HG03025 (cell line): ENCODE data around the gene CCDC134.

Experiments used
- ATAC-seq: cut with Tn5 transposase; IDR thresholded peaks from one replicate; pipeline ENCODE4 v1.9.1; 2021; ENCODE audit warnings: mild to moderate bottlenecking, moderate library complexity; ENCODE audit not compliant: unreplicated experiment, low FRiP score

The CCDC134 gene

GRCh38 chr22:41782316-41782715 lies 18.2 kb upstream of the CCDC134 start:
- ATAC-seq = no peak

DNA sequence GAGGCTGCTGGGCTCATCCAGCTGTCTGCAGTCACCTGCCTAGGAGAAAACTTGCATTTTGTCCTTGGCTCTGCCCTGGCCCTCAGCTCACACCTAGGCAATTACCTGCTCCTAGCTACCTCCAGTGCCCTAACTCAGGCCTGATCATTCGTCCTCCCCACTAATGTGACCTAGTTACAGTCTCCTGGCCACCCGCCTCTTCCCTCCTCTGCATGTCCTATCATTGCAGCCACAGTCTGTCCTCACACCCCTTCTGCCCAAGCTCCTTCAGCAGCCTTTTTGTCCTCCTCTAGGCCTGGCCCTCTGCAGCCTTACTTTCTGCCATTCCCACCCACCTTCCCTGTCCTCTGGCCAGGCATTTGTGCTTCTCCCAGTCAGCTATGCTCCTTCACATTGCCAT lies 17.7 kb upstream of the CCDC134 start:
- ATAC-seq = no peak

DNA sequence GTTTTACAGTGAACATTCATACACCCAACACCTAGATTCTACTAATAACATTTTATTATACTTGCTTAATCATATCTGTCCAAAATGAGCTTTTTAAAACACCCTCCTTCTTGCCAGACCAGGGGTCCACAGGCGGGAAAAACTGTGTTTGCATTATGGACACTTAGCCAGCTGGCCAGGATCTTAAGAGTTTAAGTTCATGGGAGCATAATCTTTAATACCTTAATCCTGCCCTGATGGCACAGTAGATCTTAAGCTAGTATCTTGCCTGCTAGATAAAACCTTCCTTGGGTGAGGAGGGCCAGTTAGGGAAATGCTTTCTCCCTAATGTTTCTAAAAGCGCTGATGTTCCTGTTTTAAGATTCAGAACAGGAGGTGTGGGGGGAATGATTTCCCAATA lies 13.1 kb upstream of the CCDC134 start:
- no peak for ATAC-seq

DNA sequence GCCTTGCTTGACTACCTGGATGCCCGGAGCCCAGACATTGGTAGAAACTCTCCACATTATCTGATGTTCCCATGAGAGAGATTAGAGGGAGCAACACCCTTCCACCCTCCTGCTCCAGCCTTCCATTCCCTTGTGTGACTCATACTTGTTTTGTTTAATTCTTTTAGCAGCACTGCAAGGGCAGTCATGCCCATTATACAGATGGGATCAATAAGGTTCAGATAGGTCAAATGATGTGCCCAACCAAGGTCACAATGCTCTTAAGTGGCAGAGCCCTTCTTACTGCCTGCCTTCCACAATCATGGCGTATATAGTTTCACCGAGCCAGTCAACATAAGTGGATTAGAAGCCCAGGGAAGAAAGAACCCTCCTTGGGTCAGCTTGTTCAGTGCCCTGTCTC lies 6.6 kb upstream of the CCDC134 start:
- ATAC-seq = no peak

- no peak for ATAC-seq
These were observed 1.7 kb upstream of the CCDC134 start for GRCh38 chr22:41798736-41799135.

GRCh38 chr22:41799486-41800347 lies 762 bp upstream of the CCDC134 start:
- ATAC-seq = peak; percentile 32

- ATAC-seq = no peak
These were observed 804 bp downstream of the CCDC134 start for GRCh38 chr22:41801147-41801819.

DNA sequence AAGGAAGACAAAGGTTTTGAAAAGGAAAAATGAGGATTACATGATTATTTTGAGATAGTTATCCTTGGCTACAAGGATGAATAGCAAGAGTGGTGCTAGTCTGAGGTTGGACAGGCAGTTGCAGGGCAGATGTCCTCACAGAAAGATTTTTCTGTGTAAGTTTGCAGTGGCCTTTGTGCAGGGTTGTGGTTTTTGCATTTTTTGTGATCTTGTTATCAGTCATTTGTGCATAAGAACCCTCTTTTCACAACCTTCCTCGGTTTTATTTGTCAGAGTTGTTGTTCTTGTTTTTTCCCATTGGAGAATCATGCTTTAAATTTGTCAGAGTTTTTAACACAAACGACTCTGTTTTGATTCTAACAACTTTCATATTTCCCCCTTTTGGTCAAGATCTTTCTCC lies 1.4 kb downstream of the CCDC134 start:
- no peak for ATAC-seq

DNA sequence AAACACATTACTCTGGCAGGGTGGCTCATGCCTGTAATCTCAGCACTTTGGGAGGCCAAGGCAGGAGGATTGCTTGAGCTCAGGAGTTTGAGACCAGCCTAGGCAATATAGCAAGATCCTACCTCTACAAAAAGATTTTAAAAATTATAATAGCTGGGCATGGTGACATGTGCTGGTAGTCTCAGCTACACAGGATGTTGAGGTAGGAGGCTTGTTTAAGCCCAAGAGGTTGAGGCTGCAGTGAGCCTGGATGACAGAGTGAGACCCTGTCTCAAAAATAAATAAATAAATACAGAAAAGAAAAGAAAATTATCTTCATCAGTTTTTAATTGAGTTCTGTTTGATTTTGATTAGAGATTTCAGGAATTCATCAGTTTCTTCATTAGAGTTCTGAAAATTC lies 5.2 kb downstream of the CCDC134 start:
- ATAC-seq = no peak

GRCh38 chr22:41808400-41808799 lies 7.9 kb downstream of the CCDC134 start:
- no peak for ATAC-seq

DNA sequence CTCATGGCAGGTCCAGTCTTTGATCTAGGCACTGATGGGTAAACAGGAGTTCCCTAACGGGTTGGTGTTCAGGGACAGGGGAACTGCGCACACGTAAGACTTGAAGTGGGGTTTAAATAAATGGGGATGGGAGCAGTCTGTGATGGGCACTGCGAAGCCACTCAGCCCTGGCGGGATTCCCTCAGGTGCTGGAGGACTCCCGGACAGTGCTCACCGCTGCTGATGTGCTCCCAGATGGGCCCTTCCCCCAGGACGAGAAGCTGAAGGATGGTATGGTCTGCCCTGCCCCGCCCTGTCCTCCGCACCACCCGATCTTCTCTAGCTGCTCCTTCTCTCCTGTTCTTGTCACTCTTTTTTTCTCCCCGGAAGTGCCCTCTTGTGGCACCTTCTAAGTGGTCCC lies 9.5 kb downstream of the CCDC134 start:
- ATAC-seq = no peak

GRCh38 chr22:41812805-41813545 lies 12.5 kb downstream of the CCDC134 start:
- ATAC-seq = no peak

DNA sequence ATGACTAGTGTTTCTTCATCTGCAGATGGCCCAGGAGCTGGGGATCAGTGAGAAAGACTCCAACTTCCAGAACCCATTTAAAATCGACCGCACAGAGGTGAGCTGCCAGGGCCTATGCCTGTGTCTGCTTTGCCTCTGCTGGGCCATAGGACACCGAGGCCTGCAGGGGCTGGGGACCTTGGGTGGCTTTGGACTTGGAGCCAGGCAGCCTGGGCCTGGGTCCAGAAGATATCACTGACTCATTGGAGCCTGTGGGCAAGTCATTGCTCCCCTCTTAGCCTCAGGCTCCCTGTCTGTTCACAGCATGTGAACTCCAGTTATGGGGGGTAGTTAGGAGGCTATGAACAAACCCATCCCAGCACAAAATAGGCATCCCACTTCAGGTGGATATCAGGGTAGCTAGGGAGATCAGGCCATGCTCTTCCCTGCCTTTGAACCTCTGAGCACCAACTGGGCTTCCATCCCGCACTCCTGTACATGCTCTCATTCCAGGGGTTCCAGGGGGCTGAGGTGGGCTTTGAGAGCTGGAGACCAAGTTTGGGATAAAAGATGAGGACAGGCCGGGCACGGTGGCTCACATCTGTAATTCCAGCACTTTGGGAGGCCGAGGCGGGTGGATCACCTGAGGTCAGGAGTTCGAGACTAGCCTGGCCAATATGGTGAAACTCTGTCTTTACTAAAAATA lies 13.4 kb downstream of the CCDC134 start:
- ATAC-seq = no peak

GRCh38 chr22:41815716-41816115 lies 15.2 kb downstream of the CCDC134 start:
- ATAC-seq = no peak

DNA sequence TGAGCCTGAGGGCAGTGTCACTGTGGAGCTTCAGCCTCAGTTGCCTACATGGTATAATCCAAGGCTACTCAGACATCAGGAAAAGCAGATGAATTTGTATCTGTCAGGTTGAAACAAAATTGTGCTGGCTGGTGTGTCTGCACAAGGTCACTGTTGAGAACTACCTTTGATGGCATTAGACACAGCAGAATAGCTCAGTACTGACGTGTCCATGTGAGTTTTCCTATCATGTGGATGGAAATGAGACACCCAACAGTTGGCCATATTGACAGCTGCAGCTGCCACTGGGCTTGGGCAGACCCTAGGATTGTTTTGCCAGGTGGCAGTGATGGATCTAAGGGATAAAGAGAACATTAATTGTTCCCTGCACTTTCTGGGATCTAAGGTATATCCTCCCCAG lies 15.8 kb downstream of the CCDC134 start:
- no peak for ATAC-seq

DNA sequence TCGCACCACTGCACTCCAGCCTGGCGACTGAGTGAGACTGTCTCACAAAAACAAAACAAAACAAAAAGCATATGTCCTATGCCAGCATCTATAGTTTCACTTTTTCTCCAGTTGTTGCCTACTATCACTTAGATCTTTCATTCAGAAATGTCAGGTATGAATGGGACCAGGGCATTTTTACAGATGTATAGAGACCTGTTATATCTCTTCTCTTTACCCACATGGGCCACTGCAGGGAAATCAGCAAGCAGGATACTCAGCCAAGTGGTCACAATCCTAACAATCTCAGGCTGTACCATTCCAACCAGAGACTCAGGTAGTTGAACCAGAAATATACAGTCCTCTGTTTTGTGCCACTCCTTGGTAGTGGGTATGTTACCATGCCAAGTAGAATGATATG lies 16.4 kb downstream of the CCDC134 start:
- ATAC-seq = no peak

GRCh38 chr22:41818011-41818410 lies 17.5 kb downstream of the CCDC134 start:
- ATAC-seq = no peak

GRCh38 chr22:41818596-41818995 lies 18.1 kb downstream of the CCDC134 start:
- no peak for ATAC-seq

DNA sequence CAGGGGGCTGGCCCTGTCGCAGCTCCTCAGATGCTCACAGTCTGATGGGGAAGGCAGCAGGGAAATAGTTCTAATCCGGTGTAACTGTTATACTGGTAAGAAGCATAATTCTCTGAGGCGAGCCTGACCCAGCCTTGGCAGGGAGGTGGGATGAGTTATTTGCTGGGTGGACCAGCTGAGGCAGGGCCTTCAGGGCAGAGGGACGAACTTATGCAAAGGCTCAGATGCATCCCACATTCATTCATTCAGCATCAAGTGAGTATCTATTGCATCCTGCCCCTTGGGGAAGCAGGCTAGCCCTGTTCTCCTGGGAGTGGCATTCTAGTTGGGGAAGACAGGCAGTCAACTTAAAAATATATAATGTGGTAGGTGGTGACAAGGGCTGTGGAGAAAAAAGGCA lies 18.8 kb downstream of the CCDC134 start:
- ATAC-seq = no peak

GRCh38 chr22:41820447-41820846 lies 20.0 kb downstream of the CCDC134 start:
- ATAC-seq = no peak
